ENCODE data around the gene GREM2. TPM values are rescaled to one million over a fixed set of nuclear protein-coding genes. Genes with fewer than 3 reads are reported as not detected.

The GREM2 gene
- total and polyA plus RNA-seq, 10 of the 15 experiments (the other 5 are each of a cell fraction or from before 2014, with no cell fraction given): not detected

GRCh38 chr1:240586006-240586405 is 25.9 kb downstream of the GREM2 start (continued):
- TF ChIP-seq PRDM15 (CRISPR knock-in tag; IDR thresholded peaks at IDR 0.05): no peak

DNA sequence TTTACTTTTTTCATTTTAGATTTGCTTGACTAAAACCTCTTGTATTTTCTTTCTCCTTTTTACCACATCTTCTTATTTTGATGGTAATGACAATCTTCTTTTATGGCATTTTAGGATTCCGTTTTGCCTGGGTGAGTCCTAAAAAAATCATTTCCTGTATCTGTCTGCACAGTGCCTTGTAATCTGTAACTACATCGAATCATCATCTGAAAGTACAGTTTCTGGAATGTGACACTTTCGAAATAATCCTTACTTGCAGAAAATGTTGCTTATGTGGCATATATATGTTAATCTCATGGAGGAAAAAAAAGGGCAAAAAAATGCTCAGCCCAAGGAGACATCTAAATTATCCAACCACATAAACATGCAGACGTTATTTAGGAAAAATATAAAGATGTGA is 29.0 kb downstream of the GREM2 start:
- DNase-seq (ENCODE audit: low read depth, low spot score): no peak
- ChIA-PET POLR2A (no interaction called here), CTCF (no interaction called here), SMC1A (ENCODE audit: uncharacterized antibody, unreplicated experiment) (interaction anchor here (1.1 kb wide), 1 partner anchor 15 kb away, joined by 4 read pairs; no protein-coding TSS in a partner anchor), RAD21 (ENCODE audit: unreplicated experiment) (no interaction called here)
- BruUV-seq (replicated peaks): no TSS peak
- no peaks in the 10 kb centered on the region for H3K27me3 ChIP-seq (replicated peaks in 1 of 2; ENCODE audit: control insufficient read depth in 2 of 2, insufficient read depth in 2 of 2, low read length in 1 of 2)
- H4K20me1 ChIP-seq (ENCODE audit: control insufficient read depth, insufficient read depth): no peaks in the 10 kb centered on the region
- H3K4me2 ChIP-seq (ENCODE audit: control insufficient read depth, insufficient read depth): no peak overlapping the region
- H2AFZ ChIP-seq (ENCODE audit: control insufficient read depth, low read depth, low read length): no peak overlapping the region
- H3K9me3 ChIP-seq (replicated peaks; ENCODE audit: control insufficient read depth, insufficient read depth, low read length): no peaks in the 10 kb centered on the region
- ATAC-seq: no peak
- H3K27ac ChIP-seq (ENCODE audit: control insufficient read depth, insufficient read depth): no peak overlapping the region
- H3K4me1 ChIP-seq (ENCODE audit: control insufficient read depth, insufficient read depth, low read length): no peaks in the 10 kb centered on the region
- no peaks in the 10 kb centered on the region for H3K36me3 ChIP-seq (ENCODE audit: control insufficient read depth in 2 of 2, insufficient read depth in 2 of 2, low read length in 1 of 2)
- H3K79me2 ChIP-seq (ENCODE audit: control insufficient read depth, insufficient read depth, low read length): no peaks in the 10 kb centered on the region
- no peak for FAIRE-seq
- no peak overlapping the region for H3K4me3 ChIP-seq
- H3K9ac ChIP-seq (ENCODE audit: control insufficient read depth, insufficient read depth, low read length): no peak overlapping the region
- WGBS (ENCODE audit: insufficient coverage, insufficient replicate concordance, low lambda C conversion rate, missing lambda C conversion rate): 16% methylated on average over 4 of the region's 4 CpGs
- in situ Hi-C loops (cut with MboI): no loop called here
- intact Hi-C loops (cut with micrococcal nuclease; ENCODE audit: unreplicated experiment): no loop called here
- no peak for TF ChIP-seq HSF1 (IDR thresholded peaks at IDR 0.05; ENCODE audit: low read depth, low read length)
- TF ChIP-seq CBX3 (IDR thresholded peaks at IDR 0.05; ENCODE audit: borderline replicate concordance, low read depth): no peak
- TF ChIP-seq FOXK2 (IDR thresholded peaks at IDR 0.05): no peak
- TF ChIP-seq E2F8 (IDR thresholded peaks at IDR 0.05; ENCODE audit: low read depth, partially characterized antibody): no peak
- TF ChIP-seq IRF5 (IDR thresholded peaks at IDR 0.05; ENCODE audit: borderline replicate concordance): no peak
- no peak for TF ChIP-seq PAX8 (IDR thresholded peaks at IDR 0.05)
- TF ChIP-seq EP300 (IDR thresholded peaks at IDR 0.05; ENCODE audit: borderline replicate concordance in 1 of 2, control insufficient read depth in 1 of 2, low read depth in 2 of 2, low read length in 2 of 2): no peak
- TF ChIP-seq, protein P1, sequence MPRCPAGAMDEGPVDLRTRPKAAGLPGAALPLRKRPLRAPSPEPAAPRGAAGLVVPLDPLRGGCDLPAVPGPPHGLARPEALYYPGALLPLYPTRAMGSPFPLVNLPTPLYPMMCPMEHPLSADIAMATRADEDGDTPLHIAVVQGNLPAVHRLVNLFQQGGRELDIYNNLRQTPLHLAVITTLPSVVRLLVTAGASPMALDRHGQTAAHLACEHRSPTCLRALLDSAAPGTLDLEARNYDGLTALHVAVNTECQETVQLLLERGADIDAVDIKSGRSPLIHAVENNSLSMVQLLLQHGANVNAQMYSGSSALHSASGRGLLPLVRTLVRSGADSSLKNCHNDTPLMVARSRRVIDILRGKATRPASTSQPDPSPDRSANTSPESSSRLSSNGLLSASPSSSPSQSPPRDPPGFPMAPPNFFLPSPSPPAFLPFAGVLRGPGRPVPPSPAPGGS (IDR thresholded peaks at IDR 0.05; ENCODE audit: borderline replicate concordance, insufficient read depth, low read depth, low read length, poor library complexity, severe bottlenecking): no peak
- no peak for TF ChIP-seq SPI1 (IDR thresholded peaks at IDR 0.05; ENCODE audit: borderline replicate concordance, insufficient read depth, low read depth, low read length)
- TF ChIP-seq LARP7 (IDR thresholded peaks at IDR 0.05): no peak

Measured in GM12878 (cell line).